ENCODE measurements around the gene CFAP251. TPM values are rescaled to one million over a fixed set of nuclear protein-coding genes. Genes with fewer than 3 reads are reported as not detected.

The CFAP251 gene
- polyA plus RNA-seq, 1 donor from 2014 or later: 4.0 TPM

GRCh38 chr12:121930862-121931261 is 12.5 kb downstream of the CFAP251 start:
- Histone ChIP-seq H3F3A (ENCODE audit: insufficient read depth, low read length, poor library complexity, severe bottlenecking) (no peaks in the 10 kb centered on the region), H3K27ac (ENCODE audit: low read length) (no peak overlapping the region), H3K9me2 (ENCODE audit: insufficient read depth, low read length) (no peaks in the 10 kb centered on the region), H3K4me3 (ENCODE audit: low read length) (no peak overlapping the region), H3K36me3 (ENCODE audit: insufficient read depth, low read length) (no peaks in the 10 kb centered on the region), H3K79me2 (replicated peaks; ENCODE audit: insufficient read depth, low read length) (no peaks in the 10 kb centered on the region), H2AFZ (ENCODE audit: low read depth, low read length) (no peak overlapping the region), H3K27me3 (ENCODE audit: insufficient read depth, low read depth, low read length) (no peaks in the 10 kb centered on the region), H4K20me1 (ENCODE audit: insufficient read depth) (no peaks in the 10 kb centered on the region), H3K4me2 (ENCODE audit: low read length) (no peak overlapping the region), H3K9ac (ENCODE audit: low read length) (no peak overlapping the region), H3K9me3 (ENCODE audit: low read length) (no peaks in the 10 kb centered on the region)
- TF ChIP-seq REST (IDR thresholded peaks at IDR 0.05; ENCODE audit: borderline replicate concordance) (no peak), SMC3 (conservative IDR thresholded peaks at IDR 0.05; ENCODE audit: poor library complexity) (no peak), RAD21 (conservative IDR thresholded peaks at IDR 0.05) (no peak), TAF1 (IDR thresholded peaks at IDR 0.05; ENCODE audit: low read depth) (no peak), EZH2 (IDR thresholded peaks at IDR 0.05; ENCODE audit: borderline replicate concordance, insufficient read depth, low read length, poor library complexity, severe bottlenecking) (no peak), CTCF (IDR thresholded peaks at IDR 0.05; ENCODE audit: poor library complexity, severe bottlenecking) (no peak), POLR2AphosphoS5 (IDR thresholded peaks at IDR 0.05) (no peak), EP300 (conservative IDR thresholded peaks at IDR 0.05; ENCODE audit: poor library complexity, severe bottlenecking) (no peak), MXI1 (conservative IDR thresholded peaks at IDR 0.05; ENCODE audit: poor library complexity, severe bottlenecking) (no peak)

- no peak overlapping the region for H3K4me3 ChIP-seq (ENCODE audit: low read length)
- H3K79me2 ChIP-seq (replicated peaks; ENCODE audit: insufficient read depth, low read length): no peaks in the 10 kb centered on the region
- no peaks in the 10 kb centered on the region for H4K20me1 ChIP-seq (ENCODE audit: insufficient read depth)
- H3K36me3 ChIP-seq (ENCODE audit: insufficient read depth, low read length): no peaks in the 10 kb centered on the region
- H3K27me3 ChIP-seq (ENCODE audit: insufficient read depth, low read depth, low read length): no peaks in the 10 kb centered on the region
- H3K9me2 ChIP-seq (ENCODE audit: insufficient read depth, low read length): no peaks in the 10 kb centered on the region
- H2AFZ ChIP-seq (ENCODE audit: low read depth, low read length): no peak overlapping the region
- no peaks in the 10 kb centered on the region for H3F3A ChIP-seq (ENCODE audit: insufficient read depth, low read length, poor library complexity, severe bottlenecking)
- no peaks in the 10 kb centered on the region for H3K9me3 ChIP-seq (ENCODE audit: low read length)
- TF ChIP-seq RAD21 (conservative IDR thresholded peaks at IDR 0.05) (no peak), MXI1 (conservative IDR thresholded peaks at IDR 0.05; ENCODE audit: poor library complexity, severe bottlenecking) (no peak), EZH2 (IDR thresholded peaks at IDR 0.05; ENCODE audit: borderline replicate concordance, insufficient read depth, low read length, poor library complexity, severe bottlenecking) (no peak), TAF1 (IDR thresholded peaks at IDR 0.05; ENCODE audit: low read depth) (no peak), CTCF (IDR thresholded peaks at IDR 0.05; ENCODE audit: poor library complexity, severe bottlenecking) (no peak), REST (IDR thresholded peaks at IDR 0.05; ENCODE audit: borderline replicate concordance) (no peak), EP300 (conservative IDR thresholded peaks at IDR 0.05; ENCODE audit: poor library complexity, severe bottlenecking) (no peak), SMC3 (conservative IDR thresholded peaks at IDR 0.05; ENCODE audit: poor library complexity) (no peak), POLR2AphosphoS5 (IDR thresholded peaks at IDR 0.05) (no peak)
- no peak overlapping the region for H3K27ac ChIP-seq (ENCODE audit: low read length)
- no peak overlapping the region for H3K4me2 ChIP-seq (ENCODE audit: low read length)
- H3K9ac ChIP-seq (ENCODE audit: low read length): no peak overlapping the region
Observed at GRCh38 chr12:121932176-121932536, 13.8 kb downstream of the CFAP251 start.
